ENCODE measurements around the gene ZDHHC9.

ZDHHC9 gene

GRCh38 chrX:129823115-129823514, 20.6 kb downstream of the ZDHHC9 start:
- no peak overlapping the region for H2AFZ ChIP-seq (ENCODE audit: low read depth, low read length)
- TF ChIP-seq CTCF (IDR thresholded peaks at IDR 0.05; ENCODE audit: borderline replicate concordance, extremely low read depth, low read length, poor library complexity, severe bottlenecking) (peak; percentile 82), EZH2 (IDR thresholded peaks at IDR 0.05; ENCODE audit: borderline replicate concordance, low read depth, low read length, severe bottlenecking) (no peak)
- H4K20me1 ChIP-seq (ENCODE audit: insufficient read depth, low read length): no peaks in the 10 kb centered on the region
- H3K9me3 ChIP-seq (ENCODE audit: insufficient read depth, low read length, severe bottlenecking): no peaks in the 10 kb centered on the region
- no peak overlapping the region for H3K9ac ChIP-seq (ENCODE audit: low read depth, low read length)
- no peaks in the 10 kb centered on the region for H3K4me1 ChIP-seq (ENCODE audit: insufficient read depth, low read length)
- no peak overlapping the region for H3K4me3 ChIP-seq (ENCODE audit: low read depth in 1 of 2, low read length in 2 of 2)
- no peaks in the 10 kb centered on the region for H3K27me3 ChIP-seq (ENCODE audit: insufficient read depth, low read length, poor library complexity)
- DNase-seq (peak; percentile 66), ATAC-seq (ENCODE audit: insufficient read depth, low read depth) (peak; percentile 99)
- H3K36me3 ChIP-seq (ENCODE audit: insufficient read depth, low read length): peaks cover 9% of the 10 kb centered on the region
- no peaks in the 10 kb centered on the region for H3K79me2 ChIP-seq (ENCODE audit: insufficient read depth, low read length)
- no peak overlapping the region for H3K4me2 ChIP-seq (ENCODE audit: insufficient read depth, low read length)
- H3K27ac ChIP-seq (ENCODE audit: low read length): peak overlapping the region; percentile 59

- H3K36me3 ChIP-seq (ENCODE audit: insufficient read depth, low read length): peaks cover 12% of the 10 kb centered on the region
- H3K27me3 ChIP-seq (ENCODE audit: insufficient read depth, low read length, poor library complexity): no peaks in the 10 kb centered on the region
- DNase-seq (no peak), ATAC-seq (ENCODE audit: insufficient read depth, low read depth) (no peak)
- no peaks in the 10 kb centered on the region for H3K79me2 ChIP-seq (ENCODE audit: insufficient read depth, low read length)
- no peak overlapping the region for H3K4me3 ChIP-seq (ENCODE audit: low read depth in 1 of 2, low read length in 2 of 2)
- H3K9me3 ChIP-seq (ENCODE audit: insufficient read depth, low read length, severe bottlenecking): no peaks in the 10 kb centered on the region
- H3K4me2 ChIP-seq (ENCODE audit: insufficient read depth, low read length): no peak overlapping the region
- no peak overlapping the region for H2AFZ ChIP-seq (ENCODE audit: low read depth, low read length)
- H4K20me1 ChIP-seq (ENCODE audit: insufficient read depth, low read length): no peaks in the 10 kb centered on the region
- no peak overlapping the region for H3K9ac ChIP-seq (ENCODE audit: low read depth, low read length)
- TF ChIP-seq CTCF (IDR thresholded peaks at IDR 0.05; ENCODE audit: borderline replicate concordance, extremely low read depth, low read length, poor library complexity, severe bottlenecking) (no peak), EZH2 (IDR thresholded peaks at IDR 0.05; ENCODE audit: borderline replicate concordance, low read depth, low read length, severe bottlenecking) (no peak)
- no peaks in the 10 kb centered on the region for H3K4me1 ChIP-seq (ENCODE audit: insufficient read depth, low read length)
- H3K27ac ChIP-seq (ENCODE audit: low read length): no peak overlapping the region
Observed at GRCh38 chrX:129818123-129818522, 25.6 kb downstream of the ZDHHC9 start.

- Histone ChIP-seq H3K9me3 (ENCODE audit: insufficient read depth, low read length, severe bottlenecking) (no peaks in the 10 kb centered on the region), H3K36me3 (ENCODE audit: insufficient read depth, low read length) (peaks cover 23% of the 10 kb centered on the region), H3K79me2 (ENCODE audit: insufficient read depth, low read length) (no peaks in the 10 kb centered on the region), H3K27me3 (ENCODE audit: insufficient read depth, low read length, poor library complexity) (no peaks in the 10 kb centered on the region), H4K20me1 (ENCODE audit: insufficient read depth, low read length) (no peaks in the 10 kb centered on the region), H3K27ac (ENCODE audit: low read length) (no peak overlapping the region), H3K9ac (ENCODE audit: low read depth, low read length) (no peak overlapping the region), H2AFZ (ENCODE audit: low read depth, low read length) (no peak overlapping the region), H3K4me1 (ENCODE audit: insufficient read depth, low read length) (no peaks in the 10 kb centered on the region), H3K4me3 (ENCODE audit: low read depth in 1 of 2, low read length in 2 of 2) (no peak overlapping the region), H3K4me2 (ENCODE audit: insufficient read depth, low read length) (no peak overlapping the region)
- DNase-seq (no peak), ATAC-seq (ENCODE audit: insufficient read depth, low read depth) (no peak)
- no peak for TF ChIP-seq EZH2 (IDR thresholded peaks at IDR 0.05; ENCODE audit: borderline replicate concordance, low read depth, low read length, severe bottlenecking)
- no peak for TF ChIP-seq CTCF (IDR thresholded peaks at IDR 0.05; ENCODE audit: borderline replicate concordance, extremely low read depth, low read length, poor library complexity, severe bottlenecking)
Observed at GRCh38 chrX:129813662-129814368, 29.9 kb downstream of the ZDHHC9 start.
